ENCODE measurements around the gene SPOCK3.
"Not testable (repeated sequence)": the region's sequence is repeated elsewhere in the genome, so short reads cannot be mapped to it uniquely, and the experiment has no call there.

Gene SPOCK3

GRCh38 chr4:166994686-166995085 lies 239.6 kb downstream of the SPOCK3 start:
- H3K27me3 ChIP-seq (ENCODE audit: control insufficient read depth, insufficient read depth, low read length): no peaks in the 10 kb centered on the region
- H3K4me1 ChIP-seq (ENCODE audit: control insufficient read depth, low read depth, low read length): no peaks in the 10 kb centered on the region
- no peak overlapping the region for H3K4me3 ChIP-seq (ENCODE audit: low read length)
- H3K9me3 ChIP-seq (ENCODE audit: control insufficient read depth, low read depth, low read length): no peaks in the 10 kb centered on the region
- H3K27ac ChIP-seq (ENCODE audit: low read length): no peak overlapping the region
- H3K9ac ChIP-seq (ENCODE audit: low read length): no peak overlapping the region
- H3K36me3 ChIP-seq (ENCODE audit: control insufficient read depth, low read depth, low read length): no peaks in the 10 kb centered on the region

DNA sequence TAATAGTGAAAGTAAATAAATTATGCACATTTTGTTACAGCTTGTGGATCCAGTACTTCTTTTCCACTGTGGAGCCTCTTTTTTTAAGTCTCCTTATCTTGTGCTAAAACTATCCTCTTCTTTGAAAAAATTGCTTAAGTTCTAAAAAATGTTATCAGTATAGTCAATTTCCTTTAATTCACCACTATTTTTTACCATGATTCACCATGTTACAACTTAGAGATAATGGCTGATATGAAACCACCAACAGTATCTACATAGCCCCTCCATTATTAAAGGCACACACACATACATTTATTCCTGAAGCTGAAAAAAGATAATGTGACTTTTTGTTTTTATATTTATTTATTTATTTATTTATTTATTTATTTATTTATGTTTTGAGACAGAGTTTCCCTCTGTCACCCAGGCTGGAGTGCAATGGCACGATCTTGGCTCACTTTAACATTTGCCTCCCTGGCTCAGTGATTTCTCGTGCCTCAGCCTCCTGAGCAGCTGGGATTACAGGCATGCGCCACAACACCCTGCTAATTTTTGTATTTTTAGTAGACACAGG lies 243.2 kb downstream of the SPOCK3 start:
- Histone ChIP-seq H3K9ac (ENCODE audit: low read length) (no peak overlapping the region), H3K27me3 (ENCODE audit: control insufficient read depth, insufficient read depth, low read length) (no peaks in the 10 kb centered on the region), H3K4me1 (ENCODE audit: control insufficient read depth, low read depth, low read length) (no peaks in the 10 kb centered on the region)

GRCh38 chr4:166989886-166990285 lies 244.4 kb downstream of the SPOCK3 start:
- Histone ChIP-seq H3K27me3 (ENCODE audit: control insufficient read depth, insufficient read depth, low read length) (no peaks in the 10 kb centered on the region), H3K36me3 (ENCODE audit: control insufficient read depth, low read depth, low read length) (no peaks in the 10 kb centered on the region), H3K9me3 (ENCODE audit: control insufficient read depth, low read depth, low read length) (no peaks in the 10 kb centered on the region), H3K9ac (ENCODE audit: low read length) (no peak overlapping the region), H3K4me3 (ENCODE audit: low read length) (no peak overlapping the region), H3K27ac (ENCODE audit: low read length) (no peak overlapping the region), H3K4me1 (ENCODE audit: control insufficient read depth, low read depth, low read length) (no peaks in the 10 kb centered on the region)

More for the DNA sequence above, 243.2 kb downstream of the SPOCK3 start:
- H3K4me3 ChIP-seq (ENCODE audit: low read length): no peak overlapping the region
- H3K27ac ChIP-seq (ENCODE audit: low read length): no peak overlapping the region
- H3K9me3 ChIP-seq (ENCODE audit: control insufficient read depth, low read depth, low read length): no peaks in the 10 kb centered on the region
- no peaks in the 10 kb centered on the region for H3K36me3 ChIP-seq (ENCODE audit: control insufficient read depth, low read depth, low read length)

DNA sequence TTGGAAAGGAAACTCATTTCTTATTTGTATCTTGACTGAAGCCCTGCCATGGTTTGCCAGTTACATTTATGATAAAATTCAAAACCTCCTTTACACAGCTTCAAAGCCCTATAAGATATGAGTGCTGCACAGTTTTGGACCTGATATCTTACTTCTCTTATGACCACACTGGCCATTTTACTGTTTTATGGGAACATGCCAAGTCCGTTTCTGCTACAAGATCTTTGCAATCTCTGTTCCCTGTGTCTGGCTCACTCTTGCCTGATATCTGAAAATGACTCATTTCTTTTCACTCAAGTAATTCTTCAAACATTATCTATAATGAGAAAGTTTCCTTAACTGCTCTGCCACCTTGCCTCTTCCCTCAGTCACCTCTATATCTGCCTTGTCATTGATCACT lies 247.3 kb downstream of the SPOCK3 start:
- no peak overlapping the region for H3K4me3 ChIP-seq (ENCODE audit: low read length)
- no peaks in the 10 kb centered on the region for H3K27me3 ChIP-seq (ENCODE audit: control insufficient read depth, insufficient read depth, low read length)
- no peak overlapping the region for H3K9ac ChIP-seq (ENCODE audit: low read length)
- H3K27ac ChIP-seq (ENCODE audit: low read length): no peak overlapping the region
- H3K9me3 ChIP-seq (ENCODE audit: control insufficient read depth, low read depth, low read length): no peaks in the 10 kb centered on the region
- H3K36me3 ChIP-seq (ENCODE audit: control insufficient read depth, low read depth, low read length): no peaks in the 10 kb centered on the region
- H3K4me1 ChIP-seq (ENCODE audit: control insufficient read depth, low read depth, low read length): no peaks in the 10 kb centered on the region

- Histone ChIP-seq H3K4me3 (ENCODE audit: low read length) (no peak overlapping the region), H3K27ac (ENCODE audit: low read length) (no peak overlapping the region), H3K36me3 (ENCODE audit: control insufficient read depth, low read depth, low read length) (no peaks in the 10 kb centered on the region), H3K9me3 (ENCODE audit: control insufficient read depth, low read depth, low read length) (no peaks in the 10 kb centered on the region), H3K4me1 (ENCODE audit: control insufficient read depth, low read depth, low read length) (no peaks in the 10 kb centered on the region), H3K9ac (ENCODE audit: low read length) (no peak overlapping the region), H3K27me3 (ENCODE audit: control insufficient read depth, insufficient read depth, low read length) (no peaks in the 10 kb centered on the region)
Observed at GRCh38 chr4:166981847-166982246, 252.4 kb downstream of the SPOCK3 start.

DNA sequence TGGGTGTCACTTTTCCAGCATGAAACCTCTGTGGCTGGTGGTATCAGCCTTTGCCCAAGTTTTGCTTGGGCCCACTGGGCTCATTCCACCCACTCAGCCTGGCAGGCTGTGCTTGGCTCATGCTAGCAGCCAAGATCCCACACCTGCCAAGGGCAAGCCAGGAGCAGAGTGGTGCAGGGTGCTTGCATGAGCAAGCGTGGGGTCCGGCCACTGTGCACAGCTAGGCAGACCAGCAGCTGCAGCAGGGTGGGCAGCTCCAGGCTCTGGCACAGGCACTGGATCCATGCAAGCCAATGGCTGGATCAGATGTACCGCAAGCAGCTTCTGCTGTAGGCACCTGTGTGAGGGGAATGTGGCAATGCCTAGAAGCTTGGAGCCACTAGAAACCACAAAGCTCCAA lies 253.9 kb downstream of the SPOCK3 start:
- Histone ChIP-seq H3K4me3 (ENCODE audit: low read length) (no peak overlapping the region), H3K9ac (ENCODE audit: low read length) (no peak overlapping the region), H3K36me3 (ENCODE audit: control insufficient read depth, low read depth, low read length) (no peaks in the 10 kb centered on the region), H3K27ac (ENCODE audit: low read length) (no peak overlapping the region), H3K27me3 (ENCODE audit: control insufficient read depth, insufficient read depth, low read length) (no peaks in the 10 kb centered on the region), H3K9me3 (ENCODE audit: control insufficient read depth, low read depth, low read length) (no peaks in the 10 kb centered on the region), H3K4me1 (ENCODE audit: control insufficient read depth, low read depth, low read length) (no peaks in the 10 kb centered on the region)

DNA sequence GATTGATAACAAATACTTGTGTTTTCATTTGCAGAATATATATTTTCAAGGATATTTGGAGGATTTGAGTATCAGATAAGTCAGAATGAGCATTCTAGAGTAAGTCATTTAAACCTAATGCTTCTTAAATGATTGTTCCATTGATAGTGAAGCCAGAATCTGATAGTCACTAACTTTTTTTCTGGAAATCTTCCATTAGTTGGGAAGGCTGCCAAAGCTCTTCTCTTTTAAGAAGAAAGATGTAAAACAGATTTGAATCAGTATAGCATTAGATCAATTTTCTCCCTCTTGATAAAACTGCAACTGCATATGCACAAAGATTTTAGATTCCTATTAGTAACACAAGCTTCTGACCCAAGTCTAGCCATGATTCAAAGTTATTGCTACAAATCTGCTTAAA lies 256.7 kb downstream of the SPOCK3 start:
- Histone ChIP-seq H3K27me3 (ENCODE audit: control insufficient read depth, insufficient read depth, low read length) (no peaks in the 10 kb centered on the region), H3K9ac (ENCODE audit: low read length) (no peak overlapping the region), H3K4me3 (ENCODE audit: low read length) (no peak overlapping the region), H3K4me1 (ENCODE audit: control insufficient read depth, low read depth, low read length) (no peaks in the 10 kb centered on the region), H3K27ac (ENCODE audit: low read length) (no peak overlapping the region), H3K36me3 (ENCODE audit: control insufficient read depth, low read depth, low read length) (no peaks in the 10 kb centered on the region), H3K9me3 (ENCODE audit: control insufficient read depth, low read depth, low read length) (no peaks in the 10 kb centered on the region)

GRCh38 chr4:166972071-166972470 lies 262.2 kb downstream of the SPOCK3 start:
- no peak overlapping the region for H3K27ac ChIP-seq (ENCODE audit: low read length)
- H3K4me1 ChIP-seq (ENCODE audit: control insufficient read depth, low read depth, low read length): no peaks in the 10 kb centered on the region
- no peaks in the 10 kb centered on the region for H3K27me3 ChIP-seq (ENCODE audit: control insufficient read depth, insufficient read depth, low read length)
- H3K9me3 ChIP-seq (ENCODE audit: control insufficient read depth, low read depth, low read length): peaks cover 4% of the 10 kb centered on the region
- no peaks in the 10 kb centered on the region for H3K36me3 ChIP-seq (ENCODE audit: control insufficient read depth, low read depth, low read length)
- no peak overlapping the region for H3K4me3 ChIP-seq (ENCODE audit: low read length)
- H3K9ac ChIP-seq (ENCODE audit: low read length): no peak overlapping the region

- not testable (repeated sequence) for H3K9ac ChIP-seq (ENCODE audit: low read length); H3K9me3 ChIP-seq (ENCODE audit: control insufficient read depth, low read depth, low read length); H3K4me1 ChIP-seq (ENCODE audit: control insufficient read depth, low read depth, low read length); H3K27ac ChIP-seq (ENCODE audit: low read length); H3K36me3 ChIP-seq (ENCODE audit: control insufficient read depth, low read depth, low read length); H3K27me3 ChIP-seq (ENCODE audit: control insufficient read depth, insufficient read depth, low read length); H3K4me3 ChIP-seq (ENCODE audit: low read length)
Observed at GRCh38 chr4:166968219-166968618, 266.1 kb downstream of the SPOCK3 start.

DNA sequence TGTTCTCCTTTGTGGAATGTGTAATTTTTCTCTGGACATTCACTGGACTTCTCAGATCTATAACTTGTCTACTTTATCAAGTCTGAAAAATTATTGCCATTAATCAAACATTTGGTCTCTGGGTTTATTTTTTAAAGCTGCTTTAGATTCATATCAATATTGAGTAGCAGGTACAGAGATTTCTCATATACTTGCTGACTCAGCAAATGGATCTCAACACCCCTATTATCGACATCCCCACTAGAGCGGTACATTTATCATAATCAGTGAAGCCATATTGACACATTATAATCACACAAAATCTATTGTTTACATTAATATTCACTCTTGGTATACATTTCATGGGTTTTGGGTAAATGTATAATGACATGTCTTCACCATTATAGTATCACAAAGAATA lies 268.7 kb downstream of the SPOCK3 start:
- H3K9ac ChIP-seq (ENCODE audit: low read length): no peak overlapping the region
- H3K27ac ChIP-seq (ENCODE audit: low read length): no peak overlapping the region
- no peaks in the 10 kb centered on the region for H3K27me3 ChIP-seq (ENCODE audit: control insufficient read depth, insufficient read depth, low read length)
- peaks cover 4% of the 10 kb centered on the region for H3K9me3 ChIP-seq (ENCODE audit: control insufficient read depth, low read depth, low read length)
- H3K36me3 ChIP-seq (ENCODE audit: control insufficient read depth, low read depth, low read length): no peaks in the 10 kb centered on the region
- no peak overlapping the region for H3K4me3 ChIP-seq (ENCODE audit: low read length)
- H3K4me1 ChIP-seq (ENCODE audit: control insufficient read depth, low read depth, low read length): no peaks in the 10 kb centered on the region

DNA sequence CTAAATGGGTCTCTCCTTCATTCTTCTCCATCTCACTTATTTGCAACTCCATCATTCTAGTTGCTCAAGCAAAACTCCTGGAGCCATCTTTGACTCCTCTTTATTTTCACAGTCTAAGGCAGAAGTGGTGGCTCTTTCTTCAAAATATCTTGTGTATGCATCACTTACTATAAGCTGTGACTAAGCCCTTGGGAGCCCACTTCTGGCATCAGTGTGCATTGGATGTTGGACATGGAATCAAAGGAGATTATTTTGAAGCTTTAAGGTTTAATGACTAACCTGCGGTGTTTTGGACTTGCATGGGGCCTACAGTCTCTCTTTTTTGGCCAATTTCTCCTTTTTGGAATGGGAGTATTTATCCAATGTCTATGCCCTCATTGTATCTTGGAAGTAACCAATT lies 276.8 kb downstream of the SPOCK3 start:
- Histone ChIP-seq H3K4me1 (ENCODE audit: control insufficient read depth, low read depth, low read length) (no peaks in the 10 kb centered on the region), H3K9ac (ENCODE audit: low read length) (no peak overlapping the region), H3K9me3 (ENCODE audit: control insufficient read depth, low read depth, low read length) (no peaks in the 10 kb centered on the region), H3K36me3 (ENCODE audit: control insufficient read depth, low read depth, low read length) (no peaks in the 10 kb centered on the region), H3K4me3 (ENCODE audit: low read length) (no peak overlapping the region), H3K27ac (ENCODE audit: low read length) (no peak overlapping the region), H3K27me3 (ENCODE audit: control insufficient read depth, insufficient read depth, low read length) (no peaks in the 10 kb centered on the region)

GRCh38 chr4:166956484-166956883 lies 277.8 kb downstream of the SPOCK3 start:
- Histone ChIP-seq H3K4me1 (ENCODE audit: control insufficient read depth, low read depth, low read length) (no peaks in the 10 kb centered on the region), H3K36me3 (ENCODE audit: control insufficient read depth, low read depth, low read length) (no peaks in the 10 kb centered on the region), H3K9me3 (ENCODE audit: control insufficient read depth, low read depth, low read length) (no peaks in the 10 kb centered on the region), H3K27me3 (ENCODE audit: control insufficient read depth, insufficient read depth, low read length) (no peaks in the 10 kb centered on the region), H3K9ac (ENCODE audit: low read length) (no peak overlapping the region), H3K27ac (ENCODE audit: low read length) (no peak overlapping the region), H3K4me3 (ENCODE audit: low read length) (no peak overlapping the region)

Measured in iPS-18a (cell line).